H1 (cell line): ENCODE measurements around the gene SLC4A1AP. TPM values are rescaled to one million over a fixed set of nuclear protein-coding genes. Genes with fewer than 3 reads are reported as not detected.

Experiments
- CTCF ChIA-PET: fragments of 300-600 bp; sonication (Branson Sonifier 250); formaldehyde crosslinking; loops from one replicate; lab custom pipeline; 2021; ENCODE audit not compliant: partially characterized antibody; lab: Charles Lee
- POLR2A ChIA-PET: fragments of 300-600 bp; sonication (Branson Sonifier 250); formaldehyde crosslinking; loops from one replicate; lab custom pipeline; 2021; ENCODE audit warnings: inconsistent platforms; ENCODE audit not compliant: partially characterized antibody; lab: Charles Lee
- DNase-seq, 2 experiments: peaks; one replicate each; pipeline versions ENCODE4 v3.0.0 to v3.0.0-alpha.2; 2010 to 2022; ENCODE audit warnings: low spot score in 2 of 2, low read depth in 1 of 2, mixed read lengths in 1 of 2
- FAIRE-seq: peaks from 2 replicates; lab custom pipeline; 2011; peaks lifted over from hg19 to GRCh38; lab: Jason Lieb, UNC
- H2AFZ ChIP-seq: 2 replicates; pipeline ENCODE4 v1.8.1; 2012; ENCODE audit warnings: low read length, inconsistent platforms
- H2AK5ac ChIP-seq: 2 replicates; pipeline ENCODE4 v1.6.1; 2013; ENCODE audit warnings: low read depth, low read length
- H2BK120ac ChIP-seq: replicated peaks from 2 replicates; pipeline ENCODE3; 2013; ENCODE audit warnings: low read depth, low read length, inconsistent platforms
- H2BK12ac ChIP-seq: 2 replicates; pipeline ENCODE4 v1.6.1; 2013; ENCODE audit warnings: low read depth, low read length
- H2BK15ac ChIP-seq: 2 replicates; pipeline ENCODE4 v1.6.1; 2013; ENCODE audit warnings: low read length
- H2BK20ac ChIP-seq: 2 replicates; pipeline ENCODE4 v1.6.1; 2013; ENCODE audit warnings: low read length
- H2BK5ac ChIP-seq: 2 replicates; pipeline ENCODE4 v1.6.1; 2013; ENCODE audit warnings: low read depth, low read length
- H3K14ac ChIP-seq: 2 replicates; pipeline ENCODE4 v1.6.1; 2013; ENCODE audit warnings: inconsistent platforms; ENCODE audit not compliant: insufficient read length
- H3K18ac ChIP-seq: 2 replicates; pipeline ENCODE4 v1.6.1; 2013; ENCODE audit warnings: low read length; ENCODE audit errors: extremely low read depth
- H3K23ac ChIP-seq: 2 replicates; pipeline ENCODE4 v1.6.1; 2013; ENCODE audit warnings: inconsistent platforms; ENCODE audit not compliant: insufficient read length
- H3K23me2 ChIP-seq: 2 replicates; pipeline ENCODE4 v1.6.1; 2013; ENCODE audit warnings: low read depth, low read length
- H3K27ac ChIP-seq: 2 replicates; pipeline ENCODE4 v1.6.1; 2011; ENCODE audit warnings: low read depth, low read length, inconsistent platforms
- H3K27me3 ChIP-seq, 4 experiments: replicated peaks in 1 of 4; 1 replicate in 1 of 4; 2 replicates in 3 of 4; pipeline versions ENCODE4 v1.6.1 to v1.8.1; 2011 to 2013; ENCODE audit warnings: low read length in 3 of 4, mild to moderate bottlenecking in 3 of 4, inconsistent platforms in 2 of 4, mixed read lengths in 2 of 4, moderate library complexity in 1 of 4; ENCODE audit not compliant: control insufficient read depth in 3 of 4, insufficient read depth in 3 of 4; ENCODE audit errors: extremely low read depth in 1 of 4
- H3K36me3 ChIP-seq, 4 experiments: 2 replicates each; pipeline versions ENCODE4 v1.6.1 to v1.8.1; 2011 to 2013; ENCODE audit warnings: mild to moderate bottlenecking in 4 of 4, low read length in 3 of 4, moderate library complexity in 2 of 4, control low read depth in 1 of 4, inconsistent platforms in 1 of 4; ENCODE audit not compliant: insufficient read depth in 4 of 4, control insufficient read depth in 2 of 4
- H3K4ac ChIP-seq: replicated peaks from 2 replicates; pipeline ENCODE3; 2013; ENCODE audit warnings: low read length, low read depth, mixed read lengths, inconsistent platforms; ENCODE audit not compliant: insufficient read length
- H3K4me1 ChIP-seq, 4 experiments: replicated peaks in 1 of 4; 1 replicate in 1 of 4; 2 replicates in 3 of 4; pipeline versions ENCODE4 v1.6.1 to v1.8.1; 2011 to 2013; ENCODE audit warnings: low read length in 3 of 4, inconsistent platforms in 2 of 4, mixed read lengths in 1 of 4; ENCODE audit not compliant: insufficient read depth in 4 of 4, control insufficient read depth in 3 of 4
- H3K4me2 ChIP-seq, 2 experiments: 2 replicates each; pipeline versions ENCODE4 v1.6.1 to v1.8.1; 2011 to 2013; ENCODE audit warnings: low read depth in 2 of 2, low read length in 2 of 2, control low read depth in 1 of 2, inconsistent platforms in 1 of 2, mild to moderate bottlenecking in 1 of 2; ENCODE audit not compliant: insufficient read depth in 1 of 2
- H3K4me3 ChIP-seq, 4 experiments: fragments of 200-600, 300-600 bp in 1 of 4; sonication (generic), shearing (Covaris generic), sonication (Bioruptor Twin) in 1 of 4; 2 replicates each; pipeline versions ENCODE4 v1.5.1 to v1.8.1; 2011 to 2016; ENCODE audit warnings: low read length in 4 of 4, low read depth in 3 of 4, control low read depth in 2 of 4, inconsistent platforms in 2 of 4, mild to moderate bottlenecking in 2 of 4, mixed read lengths in 1 of 4, moderate library complexity in 1 of 4; ENCODE audit not compliant: insufficient read depth in 2 of 4; ENCODE audit errors: extremely low read depth in 1 of 4
- H3K56ac ChIP-seq: replicated peaks from 2 replicates; pipeline ENCODE3; 2013; ENCODE audit warnings: low read depth, mild to moderate bottlenecking, mixed read lengths, low read length, inconsistent platforms; ENCODE audit not compliant: insufficient read length
- H3K79me1 ChIP-seq: 2 replicates; pipeline ENCODE4 v1.6.1; 2013; ENCODE audit warnings: low read depth, low read length, control low read depth
- H3K79me2 ChIP-seq, 2 experiments: 2 replicates each; pipeline versions ENCODE4 v1.6.1 to v1.8.1; 2012 to 2013; ENCODE audit warnings: low read length in 2 of 2, mild to moderate bottlenecking in 2 of 2, inconsistent platforms in 1 of 2; ENCODE audit not compliant: insufficient read depth in 2 of 2, control insufficient read depth in 1 of 2
- H3K9ac ChIP-seq, 4 experiments: replicated peaks in 1 of 4; 1 replicate in 1 of 4; 2 replicates in 3 of 4; pipeline versions ENCODE4 v1.6.1 to v1.8.1; 2011 to 2013; ENCODE audit warnings: low read depth in 3 of 4, low read length in 3 of 4, control low read depth in 2 of 4, mild to moderate bottlenecking in 2 of 4, moderate library complexity in 2 of 4, inconsistent platforms in 1 of 4; ENCODE audit errors: extremely low read depth in 1 of 4
- H3K9me3 ChIP-seq, 2 experiments: 2 replicates each; pipeline versions ENCODE4 v1.6.1 to v1.8.1; 2012 to 2013; ENCODE audit warnings: mild to moderate bottlenecking in 2 of 2, moderate library complexity in 2 of 2, control low read depth in 1 of 2, inconsistent platforms in 1 of 2, low read depth in 1 of 2, low read length in 1 of 2, mixed read lengths in 1 of 2; ENCODE audit not compliant: insufficient read depth in 2 of 2
- H4K20me1 ChIP-seq, 2 experiments: replicated peaks in 1 of 2; 2 replicates each; pipeline versions ENCODE3 to v1.8.1; 2011 to 2013; ENCODE audit warnings: inconsistent platforms in 2 of 2, low read length in 2 of 2, mild to moderate bottlenecking in 1 of 2; ENCODE audit not compliant: insufficient read depth in 2 of 2, control insufficient read depth in 1 of 2
- H4K5ac ChIP-seq: 2 replicates; pipeline ENCODE4 v1.6.1; 2013; ENCODE audit warnings: low read length, low read depth, mixed read lengths, inconsistent platforms; ENCODE audit not compliant: insufficient read length
- H4K8ac ChIP-seq: 2 replicates; pipeline ENCODE4 v1.8.0; 2013; ENCODE audit warnings: mild to moderate bottlenecking, moderate library complexity, low read length, inconsistent platforms; ENCODE audit not compliant: insufficient read depth; ENCODE audit errors: extremely low read depth
- H4K91ac ChIP-seq: replicated peaks from 2 replicates; pipeline ENCODE3; 2013; ENCODE audit warnings: low read length, mixed read lengths, inconsistent platforms; ENCODE audit not compliant: insufficient read length
- CEBPB ChIP-seq: IDR thresholded peaks from 2 replicates; pipeline ENCODE4 v1.6.1; 2012; ENCODE audit warnings: low read depth, low read length
- JUND ChIP-seq: IDR thresholded peaks from 2 replicates; pipeline ENCODE4 v1.6.1; 2011; ENCODE audit warnings: mild to moderate bottlenecking, improper control_type of control experiment, low read length
- POLR2A ChIP-seq, 2 experiments: IDR thresholded peaks; 1 replicate in 1 of 2; 2 replicates in 1 of 2; pipeline ENCODE4 v1.6.1; 2011; ENCODE audit warnings: low read depth in 2 of 2, low read length in 2 of 2, mild to moderate bottlenecking in 2 of 2; ENCODE audit errors: control extremely low read depth in 1 of 2
- SAP30 ChIP-seq: fragments of 300-600 bp; sonication (generic); IDR thresholded peaks from 2 replicates; pipeline ENCODE4 v1.7.1; 2012; ENCODE audit warnings: low read length, moderate library complexity, mild to moderate bottlenecking, inconsistent platforms; ENCODE audit not compliant: insufficient read depth, insufficient replicate concordance
- SIX5 ChIP-seq: IDR thresholded peaks from 2 replicates; pipeline ENCODE4 v1.6.1; 2011; ENCODE audit warnings: mild to moderate bottlenecking, low read depth, low read length
- SP2 ChIP-seq: IDR thresholded peaks from 2 replicates; pipeline ENCODE4 v1.6.1; 2012; ENCODE audit warnings: mild to moderate bottlenecking, low read length, inconsistent platforms
- SUZ12 ChIP-seq: fragments of 200-600 bp; sonication (generic); IDR thresholded peaks from 2 replicates; pipeline ENCODE4 v1.6.1; 2012; ENCODE audit warnings: mild to moderate bottlenecking, inconsistent platforms, low read length, moderate library complexity, mixed read lengths
- TAF1 ChIP-seq: IDR thresholded peaks from 2 replicates; pipeline ENCODE4 v1.6.1; 2011; ENCODE audit warnings: mild to moderate bottlenecking, low read depth, low read length
- YY1 ChIP-seq: IDR thresholded peaks from 2 replicates; pipeline ENCODE4 v1.6.1; 2011; ENCODE audit warnings: low read depth, mild to moderate bottlenecking, low read length
- WGBS, 2 experiments: shearing (Covaris generic) in 1 of 2; methylation state at CpG; one replicate each; pipeline versions ENCODE4 v1.1.6 to v1.1.7; 2013 to 2015; ENCODE audit warnings: low lambda C conversion rate in 2 of 2, mixed read lengths in 2 of 2, inconsistent platforms in 1 of 2, low coverage in 1 of 2, missing lambda C conversion rate in 1 of 2; ENCODE audit not compliant: insufficient replicate concordance in 2 of 2, insufficient coverage in 1 of 2, insufficient read length in 1 of 2; ENCODE audit errors: extremely low coverage in 1 of 2, missing lambda C conversion rate in 1 of 2; 5-methylcytosine and 5-hydroxymethylcytosine counted together
- polyA plus RNA-seq, 7 experiments: library from polyadenylated mRNA; depleted of rRNA in 3 of 7; stranded (reverse) in 5 of 7; unstranded in 2 of 7; fragments of >200 nt in 5 of 7; fragments of 200-250 nt in 2 of 7; gene quantifications; 1 replicate in 5 of 7; 2 replicates in 1 of 7; 4 replicates in 1 of 7; pipeline versions ENCODE4 v1.2.1 to v1.2.3, GENCODE V29; 2011 to 2013; ENCODE audit warnings: missing spikeins in 2 of 7, mixed read lengths in 2 of 7
- total RNA-seq: library from RNA; stranded (reverse); fragmentation: NEBNext Ultra II Directional; extraction: Animal tissue kit (Norgen Biotek cat#: 25700); gene quantifications from 2 replicates; pipeline ENCODE4 v1.2.1, GENCODE V29; 2021
- TF ChIP-seq, protein P1 (sequence below): IDR thresholded peaks from 2 replicates; pipeline ENCODE4 v1.6.1; 2011; ENCODE audit warnings: low read depth, mild to moderate bottlenecking, low read length; ENCODE audit not compliant: insufficient read depth
- TF ChIP-seq, protein P2 (sequence below): IDR thresholded peaks from 2 replicates; pipeline ENCODE4 v1.6.1; 2012; ENCODE audit warnings: inconsistent platforms

Gene SLC4A1AP
- total and polyA plus RNA-seq, 2 of the 8 experiments (the other 6 are each of a cell fraction or from before 2014, with no cell fraction given), result 8.1 to 18.4 TPM

DNA sequence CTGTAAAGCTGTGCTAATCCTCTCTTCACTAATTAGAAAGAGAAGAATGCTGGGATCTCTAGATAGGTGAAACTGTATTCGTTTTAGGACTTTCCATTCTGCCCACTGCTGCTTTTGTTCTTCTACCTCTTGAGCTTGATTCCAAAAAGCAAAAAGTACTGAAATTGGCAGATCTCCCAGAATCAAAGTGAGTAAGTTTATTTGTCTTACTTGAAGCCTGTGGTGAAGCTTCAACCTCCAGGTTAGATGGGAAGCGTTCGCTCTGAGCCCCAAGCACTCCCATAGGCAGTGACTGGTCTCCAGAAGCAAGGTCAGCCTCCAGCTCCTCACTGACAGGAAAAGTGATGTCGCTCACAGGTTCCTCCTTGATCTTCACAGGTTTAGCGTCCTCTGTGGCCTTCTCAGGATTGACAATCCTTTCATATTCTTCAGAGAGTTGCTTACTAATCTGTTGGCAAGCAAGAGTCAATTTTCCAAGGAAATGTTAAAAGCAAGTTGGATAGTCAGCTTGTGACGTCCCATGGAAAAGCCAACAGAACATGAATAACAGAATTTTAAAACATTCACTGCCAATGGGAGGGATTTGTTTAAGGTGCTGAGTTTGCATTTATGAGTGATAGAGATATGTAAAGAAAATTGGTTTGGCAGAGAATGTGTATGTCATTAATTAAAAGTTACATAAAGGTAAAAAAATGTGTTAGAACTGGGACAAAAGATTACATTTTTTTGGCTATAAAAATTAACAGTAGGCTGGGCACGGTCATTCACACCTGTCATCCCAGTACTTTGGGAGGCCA, 8.3 kb upstream of the SLC4A1AP start:
- FAIRE-seq (no peak), DNase-seq (no peak)
- no peak overlapping the region for H3K9ac ChIP-seq
- 86% methylated on average over 7 of the region's 7 CpGs; no CpG with 5 or more reads in 1 of the 2 experiments for WGBS, 2 experiments
- H2AK5ac ChIP-seq, result no peak overlapping the region
- H3K27ac ChIP-seq, result no peak overlapping the region
- H3K23me2 ChIP-seq, result no peaks in the 10 kb centered on the region
- H3K27me3 ChIP-seq, result no peaks in the 10 kb centered on the region
- no peaks in the 10 kb centered on the region for H3K4me1 ChIP-seq
- H3K79me1 ChIP-seq, result no peaks in the 10 kb centered on the region
- H3K4ac ChIP-seq, result no peak overlapping the region
- no peak overlapping the region for H2AFZ ChIP-seq
- POLR2A ChIA-PET, result interaction anchor here (1.3 to 2.1 kb wide), 3 partner anchors 8 to 26 kb away, joined by 4 to 12 read pairs (median 7); partner anchors contain the start of genes CCDC121, GPN1, SLC4A1AP and SUPT7L
- no peak overlapping the region for H4K8ac ChIP-seq
- H3K9me3 ChIP-seq, result no peaks in the 10 kb centered on the region
- H3K23ac ChIP-seq, result no peak overlapping the region
- no peaks in the 10 kb centered on the region for H3K79me2 ChIP-seq
- no peak overlapping the region for H3K4me2 ChIP-seq
- no peak overlapping the region for H3K4me3 ChIP-seq
- H2BK15ac ChIP-seq, result no peak overlapping the region
- H2BK5ac ChIP-seq, result no peak overlapping the region
- H4K5ac ChIP-seq, result no peak overlapping the region
- CTCF ChIA-PET, result interaction anchor here (0.9 to 1.1 kb wide), 3 partner anchors 28 to 192 kb away, joined by 3 to 4 read pairs (median 3); no protein-coding TSS in a partner anchor
- TF ChIP-seq JUND (no peak), CEBPB (no peak), POLR2A (IDR thresholded peaks at IDR 0.05; ENCODE audit: control extremely low read depth in 1 of 2, low read depth in 2 of 2, low read length in 2 of 2) (no peak), YY1 (no peak), TAF1 (no peak), SAP30 (no peak), SUZ12 (no peak), SIX5 (no peak), SP2 (no peak)
- TF ChIP-seq, protein P1, sequence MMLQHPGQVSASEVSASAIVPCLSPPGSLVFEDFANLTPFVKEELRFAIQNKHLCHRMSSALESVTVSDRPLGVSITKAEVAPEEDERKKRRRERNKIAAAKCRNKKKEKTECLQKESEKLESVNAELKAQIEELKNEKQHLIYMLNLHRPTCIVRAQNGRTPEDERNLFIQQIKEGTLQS, result no peak
- TF ChIP-seq, protein P2, sequence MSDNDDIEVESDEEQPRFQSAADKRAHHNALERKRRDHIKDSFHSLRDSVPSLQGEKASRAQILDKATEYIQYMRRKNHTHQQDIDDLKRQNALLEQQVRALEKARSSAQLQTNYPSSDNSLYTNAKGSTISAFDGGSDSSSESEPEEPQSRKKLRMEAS, result no peak
- H2BK120ac ChIP-seq, result no peak overlapping the region
- no peak overlapping the region for H3K18ac ChIP-seq
- peaks cover 5 to 72% (median 39%) of the 10 kb centered on the region in 4 experiments; a peak in 7 of 8 replicates for H3K36me3 ChIP-seq
- H3K14ac ChIP-seq, result no peak overlapping the region
- H2BK20ac ChIP-seq, result no peak overlapping the region
- H3K56ac ChIP-seq, result no peak overlapping the region
- no peaks in the 10 kb centered on the region for H4K20me1 ChIP-seq
- no peak overlapping the region for H2BK12ac ChIP-seq
- H4K91ac ChIP-seq, result no peak overlapping the region
